DND-41 (cell line): ENCODE data around the gene PPFIA2.

Experiments used
- EZH2 ChIP-seq: IDR thresholded peaks from 3 replicates; pipeline ENCODE4 v1.6.1; 2012; ENCODE audit warnings: borderline replicate concordance, low read depth, mild to moderate bottlenecking, moderate library complexity, low read length, inconsistent platforms; ENCODE audit not compliant: severe bottlenecking
- TF ChIP-seq, protein P1 (sequence below): IDR thresholded peaks from 2 replicates; pipeline ENCODE4 v1.5.1; 2012; ENCODE audit warnings: borderline replicate concordance, low read length, moderate library complexity, mild to moderate bottlenecking; ENCODE audit not compliant: poor library complexity, severe bottlenecking; ENCODE audit errors: extremely low read depth

DNA sequence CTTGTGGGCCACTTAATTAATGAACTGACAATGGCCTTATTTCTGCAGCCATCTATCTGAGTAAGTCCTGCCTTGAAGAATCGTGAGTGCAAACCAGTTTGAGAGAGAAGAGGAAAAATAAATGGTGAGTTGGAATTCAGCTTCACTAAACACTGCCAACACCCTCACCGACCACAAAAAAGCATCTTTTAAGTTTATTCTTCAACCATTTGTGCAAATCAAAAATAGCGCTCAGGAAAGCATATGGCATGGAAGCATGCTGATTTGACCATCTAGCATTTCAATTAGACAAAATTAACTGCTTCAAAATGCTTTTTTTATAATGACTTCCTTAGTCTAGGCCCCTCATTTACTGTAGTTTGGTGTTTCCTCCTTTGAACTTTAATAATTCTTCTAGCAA lies 294.0 kb downstream of the PPFIA2 start:
- TF ChIP-seq, protein P1, sequence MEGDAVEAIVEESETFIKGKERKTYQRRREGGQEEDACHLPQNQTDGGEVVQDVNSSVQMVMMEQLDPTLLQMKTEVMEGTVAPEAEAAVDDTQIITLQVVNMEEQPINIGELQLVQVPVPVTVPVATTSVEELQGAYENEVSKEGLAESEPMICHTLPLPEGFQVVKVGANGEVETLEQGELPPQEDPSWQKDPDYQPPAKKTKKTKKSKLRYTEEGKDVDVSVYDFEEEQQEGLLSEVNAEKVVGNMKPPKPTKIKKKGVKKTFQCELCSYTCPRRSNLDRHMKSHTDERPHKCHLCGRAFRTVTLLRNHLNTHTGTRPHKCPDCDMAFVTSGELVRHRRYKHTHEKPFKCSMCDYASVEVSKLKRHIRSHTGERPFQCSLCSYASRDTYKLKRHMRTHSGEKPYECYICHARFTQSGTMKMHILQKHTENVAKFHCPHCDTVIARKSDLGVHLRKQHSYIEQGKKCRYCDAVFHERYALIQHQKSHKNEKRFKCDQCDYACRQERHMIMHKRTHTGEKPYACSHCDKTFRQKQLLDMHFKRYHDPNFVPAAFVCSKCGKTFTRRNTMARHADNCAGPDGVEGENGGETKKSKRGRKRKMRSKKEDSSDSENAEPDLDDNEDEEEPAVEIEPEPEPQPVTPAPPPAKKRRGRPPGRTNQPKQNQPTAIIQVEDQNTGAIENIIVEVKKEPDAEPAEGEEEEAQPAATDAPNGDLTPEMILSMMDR: no peak
- no peak for TF ChIP-seq EZH2
